ENCODE data around the gene CAMLG.

Gene CAMLG

GRCh38 chr5:134777366-134777765, 39.0 kb downstream of the CAMLG start:
- DNase-seq (ENCODE audit: low read depth in 2 of 2): no peak

DNA sequence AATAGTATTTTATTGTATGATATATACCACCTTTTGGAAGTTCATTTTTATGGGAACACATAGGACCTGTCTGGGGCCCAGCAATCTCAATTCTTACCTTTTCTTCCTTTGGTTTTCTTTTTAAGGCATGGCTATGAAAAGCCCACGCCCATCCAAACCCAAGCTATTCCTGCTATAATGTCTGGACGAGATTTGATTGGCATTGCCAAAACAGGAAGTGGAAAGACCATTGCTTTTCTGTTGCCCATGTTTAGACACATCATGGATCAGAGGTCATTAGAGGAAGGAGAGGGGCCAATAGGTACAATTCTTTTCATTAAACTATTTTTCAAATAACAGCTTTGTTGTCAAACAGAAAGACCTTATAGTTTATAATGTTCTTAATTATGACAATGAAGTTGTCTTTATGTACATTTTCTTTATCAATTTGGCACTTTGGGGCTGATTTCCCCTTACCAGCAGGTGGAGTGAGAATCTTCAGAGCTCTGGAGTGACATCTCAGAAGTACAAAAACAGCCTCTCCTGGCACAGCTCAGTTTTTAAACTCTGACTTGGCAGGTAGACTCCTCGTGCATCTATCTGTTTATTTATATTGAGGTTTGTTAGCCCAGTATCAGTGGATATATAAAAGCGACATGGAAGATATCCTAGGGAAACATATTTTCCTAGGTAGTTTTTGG, 46.0 kb downstream of the CAMLG start:
- no peak for DNase-seq (ENCODE audit: low read depth in 2 of 2)

GRCh38 chr5:134784946-134785620, 46.7 kb downstream of the CAMLG start:
- DNase-seq (ENCODE audit: low read depth in 2 of 2): no peak

GRCh38 chr5:134787692-134788091, 49.3 kb downstream of the CAMLG start:
- DNase-seq (ENCODE audit: low read depth in 2 of 2): no peak

GRCh38 chr5:134791580-134791979, 53.2 kb downstream of the CAMLG start:
- DNase-seq (ENCODE audit: low read depth in 2 of 2): no peak

DNA sequence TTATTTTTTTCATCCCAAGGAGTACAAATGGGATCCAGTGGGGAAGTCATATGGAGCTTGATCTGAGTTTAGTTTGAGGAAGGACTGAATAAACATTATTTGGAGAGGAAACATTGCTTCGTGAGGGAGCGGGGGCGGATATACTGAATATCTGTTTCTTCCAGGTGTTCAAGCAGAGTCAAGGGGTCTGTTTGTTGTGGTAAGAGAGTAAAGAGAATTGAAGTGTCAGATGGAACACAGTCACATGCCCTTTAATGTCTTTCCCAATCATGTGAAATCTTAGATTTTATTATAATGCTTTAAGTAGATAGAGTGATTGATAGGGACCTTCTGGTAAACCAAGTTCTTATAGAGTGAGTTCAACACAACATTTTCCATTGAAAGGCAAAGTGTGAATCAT, 53.9 kb downstream of the CAMLG start:
- DNase-seq (ENCODE audit: low read depth in 2 of 2): no peak

GRCh38 chr5:134793111-134793510, 54.8 kb downstream of the CAMLG start:
- no peak for DNase-seq (ENCODE audit: low read depth in 2 of 2)

DNA sequence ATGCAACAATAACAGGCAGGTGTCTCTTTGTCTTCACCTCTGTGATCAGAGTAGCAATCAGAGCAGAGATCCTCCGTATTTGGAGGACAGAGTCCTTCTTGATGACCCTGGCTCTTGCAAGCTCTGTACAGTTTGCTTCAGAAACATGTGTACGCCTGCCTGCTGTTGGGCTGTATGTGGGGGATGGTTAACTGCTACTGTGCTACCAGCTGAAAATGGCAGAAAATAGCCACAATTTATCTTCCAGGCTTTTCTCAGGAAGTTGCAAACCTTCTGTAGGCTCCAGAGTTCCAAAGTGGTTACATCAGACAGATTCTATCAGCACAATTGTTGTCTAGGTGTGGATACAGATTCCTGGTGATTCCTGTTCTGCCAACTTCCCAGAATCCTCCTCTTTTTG, 55.7 kb downstream of the CAMLG start:
- DNase-seq (ENCODE audit: low read depth in 2 of 2): no peak

DNA sequence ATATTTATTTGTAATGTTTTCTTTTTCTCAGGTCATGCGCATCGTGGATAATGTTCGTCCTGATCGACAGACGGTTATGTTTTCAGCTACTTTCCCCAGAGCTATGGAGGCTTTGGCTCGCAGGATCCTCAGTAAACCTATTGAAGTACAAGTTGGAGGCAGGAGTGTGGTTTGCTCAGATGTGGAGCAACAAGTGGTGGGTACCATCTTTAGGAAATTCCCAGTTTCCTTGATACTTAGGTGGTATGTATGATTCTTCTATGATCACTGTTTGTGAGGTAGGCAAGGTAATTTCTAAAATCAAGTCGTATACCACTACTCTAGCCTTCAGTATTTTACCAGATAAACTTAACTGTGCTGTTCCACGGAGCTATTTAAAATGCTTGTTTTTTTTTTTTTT, 56.5 kb downstream of the CAMLG start:
- DNase-seq (ENCODE audit: low read depth in 2 of 2): no peak

GRCh38 chr5:134798468-134798867, 60.1 kb downstream of the CAMLG start:
- DNase-seq (ENCODE audit: low read depth in 2 of 2): no peak
